Amniotic stem cell (primary cell): Measurements from ENCODE around the gene TSSK3.
"Not testable (repeated sequence)": the region's sequence is repeated elsewhere in the genome, so short reads cannot be mapped to it uniquely, and the experiment has no call there.

Experiments used
- DNase-seq: peaks from one replicate; lab custom pipeline; 2025; lab: John Stamatoyannopoulos, UW

TSSK3 gene

GRCh38 chr1:32363713-32364112, 1.4 kb downstream of the TSSK3 start:
- DNase-seq = no peak

DNA sequence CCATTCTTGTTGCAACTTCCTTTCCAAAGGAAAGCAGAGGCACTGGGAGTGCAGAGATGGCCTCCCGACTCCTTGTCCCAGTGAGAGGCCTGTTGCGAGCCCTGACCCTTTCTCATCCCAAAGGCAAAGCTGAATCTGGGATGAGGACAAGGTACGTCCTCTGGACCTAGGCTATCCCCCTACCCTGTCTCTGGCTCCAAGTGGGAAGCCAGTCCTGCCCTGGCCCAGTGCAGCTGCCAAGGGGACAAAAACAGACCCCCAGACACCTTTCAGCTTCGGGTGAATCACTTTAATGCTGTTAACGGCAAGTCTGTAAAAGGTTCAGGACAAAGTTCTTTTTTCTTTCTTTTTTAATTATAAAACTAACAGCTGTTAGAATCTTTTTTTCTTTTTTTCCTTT, 2.5 kb downstream of the TSSK3 start:
- DNase-seq = no peak

- DNase-seq = no peak
Observed at GRCh38 chr1:32365445-32365844, 3.1 kb downstream of the TSSK3 start.

DNA sequence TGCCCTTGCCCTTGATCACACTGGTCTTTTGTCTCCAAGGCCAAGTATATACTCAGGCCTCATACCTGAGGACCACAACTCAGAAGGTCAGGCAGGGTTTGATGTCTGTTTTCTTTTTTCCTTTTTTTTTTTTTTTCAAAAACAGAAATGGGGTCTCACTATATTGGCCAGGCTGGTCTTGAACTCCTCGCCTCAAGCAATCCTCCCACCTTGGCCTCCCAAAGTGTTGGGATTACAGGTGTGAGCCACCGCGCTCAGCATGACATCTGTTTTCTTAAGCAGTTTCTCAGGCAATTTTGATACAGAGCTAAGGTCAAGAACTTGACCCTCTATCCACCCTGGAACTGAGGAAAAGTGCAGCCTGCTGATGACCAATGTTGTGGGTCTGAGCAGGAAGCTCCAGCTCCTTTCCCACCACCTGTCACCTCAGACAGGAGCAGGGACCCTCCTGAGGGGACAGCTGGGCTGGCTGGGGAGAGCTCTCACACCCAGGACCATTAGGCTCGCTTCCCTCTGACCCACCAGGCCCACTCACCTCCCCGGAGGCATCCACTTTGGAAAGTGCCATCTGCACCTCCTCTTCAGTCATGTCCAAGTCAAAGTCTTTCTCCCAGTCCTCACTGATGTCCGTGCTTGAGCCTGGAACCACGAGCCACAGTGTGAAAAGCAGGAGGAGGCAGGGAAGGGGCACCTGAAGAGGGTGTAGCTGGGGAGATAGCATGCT, 5.7 kb downstream of the TSSK3 start:
- DNase-seq = no peak

GRCh38 chr1:32372149-32372756, 9.9 kb downstream of the TSSK3 start:
- DNase-seq = no peak

- DNase-seq = no peak
Observed at GRCh38 chr1:32373996-32374592, 11.8 kb downstream of the TSSK3 start.

DNA sequence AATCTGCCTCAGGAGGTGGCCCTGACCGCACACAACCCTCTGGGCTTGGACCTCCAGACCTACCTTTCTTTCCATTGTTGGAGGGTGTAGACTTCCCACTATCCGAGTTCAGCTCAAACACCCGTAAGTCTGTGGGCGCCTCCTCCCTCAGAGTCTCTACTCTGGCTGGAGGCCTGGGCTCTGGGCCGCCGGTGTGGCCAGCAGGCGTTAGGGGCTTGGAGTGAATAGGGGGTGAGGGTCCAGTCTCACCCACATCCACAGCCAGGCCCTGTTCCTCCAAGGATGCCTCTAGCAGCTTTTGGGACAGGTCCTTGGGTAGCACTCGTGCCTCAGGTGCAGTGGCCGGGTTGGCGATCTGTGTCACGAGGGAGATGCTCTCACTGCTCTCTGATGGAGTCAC, 13.9 kb downstream of the TSSK3 start:
- no peak for DNase-seq

DNA sequence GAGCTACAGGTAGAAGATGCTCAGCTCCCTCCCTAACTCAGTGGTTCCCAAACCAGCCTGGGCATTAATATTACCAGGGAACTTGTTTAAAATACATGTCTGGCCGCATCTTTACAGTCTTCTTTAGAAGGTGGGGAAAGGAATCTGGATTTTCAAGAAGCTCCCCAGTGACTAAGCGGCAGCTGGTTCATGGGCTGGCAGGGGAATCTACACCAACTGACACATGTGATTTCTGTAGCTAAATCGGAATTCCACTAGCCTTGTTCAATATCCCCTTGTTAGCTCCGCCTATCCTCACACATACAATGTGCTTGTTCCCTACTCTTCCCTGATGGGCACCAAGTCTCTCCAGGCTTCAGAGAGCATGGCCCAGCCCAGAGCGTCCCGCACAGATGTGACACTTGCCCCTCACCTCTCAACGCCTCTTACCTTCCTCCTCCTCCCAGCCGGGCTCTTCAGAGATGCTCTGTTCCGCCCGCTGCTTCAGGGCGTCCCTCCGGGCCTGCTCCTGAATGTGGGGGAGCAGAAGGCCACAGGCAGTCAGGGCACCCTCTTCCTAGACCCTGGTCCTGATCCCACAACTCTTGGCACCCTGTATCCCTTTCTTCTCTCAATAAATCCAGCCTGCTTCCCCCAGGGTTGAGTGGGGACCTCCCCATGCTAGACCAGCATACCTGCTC, 15.3 kb downstream of the TSSK3 start:
- no peak for DNase-seq

GRCh38 chr1:32380057-32380456, 17.7 kb downstream of the TSSK3 start:
- no peak for DNase-seq

GRCh38 chr1:32386676-32387392, 24.5 kb downstream of the TSSK3 start:
- no peak for DNase-seq

- no peak for DNase-seq
Observed at GRCh38 chr1:32388641-32389040, 26.3 kb downstream of the TSSK3 start.

DNA sequence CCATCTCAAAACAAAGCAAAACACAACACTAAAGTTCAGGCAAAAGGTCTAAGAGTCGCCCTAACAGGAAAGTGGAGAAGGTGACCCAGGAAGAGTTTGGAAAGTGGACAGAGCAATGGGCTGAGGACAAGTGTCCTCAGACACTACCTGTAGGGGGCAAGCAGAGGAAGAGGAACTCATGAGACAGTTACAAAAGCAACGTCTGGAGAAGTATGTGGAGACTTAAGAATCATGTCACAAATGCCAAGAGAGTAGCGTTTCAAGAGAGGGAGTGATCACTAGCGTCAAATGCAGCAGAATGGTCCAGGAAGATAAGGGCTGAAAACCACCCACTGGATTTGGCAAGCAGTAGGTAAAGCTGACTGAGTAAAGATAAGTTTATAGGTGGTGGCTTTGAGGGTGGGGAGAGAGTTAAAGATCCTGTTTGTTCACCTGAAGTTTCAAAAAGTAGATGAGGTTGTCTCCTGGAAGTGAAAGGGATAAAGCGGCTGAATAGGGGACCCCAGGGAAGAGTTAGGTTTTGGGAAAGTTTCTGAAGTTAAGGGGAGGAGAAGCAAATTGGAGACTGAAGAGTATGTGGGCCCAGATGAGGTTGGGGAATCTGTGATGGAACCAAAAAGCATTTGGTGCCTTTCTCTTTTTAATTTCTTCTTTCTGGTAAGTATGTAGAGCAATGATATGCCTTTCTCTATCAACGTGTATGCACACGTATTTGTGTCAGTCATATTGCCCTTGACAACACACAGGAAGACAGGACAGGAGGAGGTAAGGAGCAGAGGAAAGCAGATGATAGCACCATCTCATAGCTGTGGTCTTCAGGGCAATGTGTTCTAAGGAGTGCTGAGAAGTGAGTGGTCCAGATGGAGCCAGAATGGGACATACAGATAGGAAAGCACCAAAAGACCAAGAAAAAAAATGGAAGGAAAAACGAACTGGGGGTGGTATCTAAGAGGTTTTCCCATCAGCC, 28.8 kb downstream of the TSSK3 start:
- DNase-seq = no peak

DNA sequence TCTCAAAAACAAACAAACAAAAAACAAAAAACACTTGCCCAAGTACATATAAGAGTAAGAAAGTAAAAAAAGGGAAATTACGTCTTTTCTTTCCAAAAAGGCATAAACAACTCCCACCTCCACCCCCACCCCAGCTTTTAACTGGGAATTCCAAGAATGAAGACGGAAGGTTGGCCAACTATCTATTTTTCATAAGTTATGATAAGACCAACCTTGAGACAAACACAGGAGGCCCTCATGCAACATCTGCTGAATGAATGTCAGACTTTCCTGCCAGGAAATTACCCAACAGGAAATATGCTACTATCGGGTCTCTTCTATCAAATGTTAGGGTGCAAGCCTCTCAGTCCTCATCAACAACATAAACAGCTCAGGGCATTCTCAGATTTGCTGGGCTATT, 30.0 kb downstream of the TSSK3 start:
- DNase-seq = no peak

- DNase-seq = no peak
Observed at GRCh38 chr1:32393136-32393535, 30.8 kb downstream of the TSSK3 start.

DNA sequence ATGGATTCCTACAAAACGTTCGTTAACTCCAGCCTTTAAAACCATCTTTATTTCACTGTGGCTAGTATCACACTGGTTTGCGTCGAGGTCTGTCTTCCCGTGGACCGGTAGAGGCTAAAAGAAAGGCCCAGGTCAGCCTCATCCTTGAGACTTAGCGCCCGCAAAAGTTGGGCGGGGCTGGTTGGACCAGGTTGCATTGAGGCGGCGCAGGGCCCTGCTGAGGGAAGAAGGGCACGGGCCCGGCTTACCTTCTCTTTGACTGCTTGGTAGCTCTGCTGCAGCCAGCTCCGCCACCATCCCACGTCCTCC, 31.4 kb downstream of the TSSK3 start:
- DNase-seq = no peak

- DNase-seq = peak; percentile 98
Observed at GRCh38 chr1:32394141-32394889, 32.0 kb downstream of the TSSK3 start, which contains the start of gene BSDC1. TSS of gene BSDC1 (minus strand) at chr1:32394441. CDS start at chr1:32394414, 27 bp downstream.

GRCh38 chr1:32394890-32395432, 32.6 kb downstream of the TSSK3 start:
- no peak for DNase-seq

DNA sequence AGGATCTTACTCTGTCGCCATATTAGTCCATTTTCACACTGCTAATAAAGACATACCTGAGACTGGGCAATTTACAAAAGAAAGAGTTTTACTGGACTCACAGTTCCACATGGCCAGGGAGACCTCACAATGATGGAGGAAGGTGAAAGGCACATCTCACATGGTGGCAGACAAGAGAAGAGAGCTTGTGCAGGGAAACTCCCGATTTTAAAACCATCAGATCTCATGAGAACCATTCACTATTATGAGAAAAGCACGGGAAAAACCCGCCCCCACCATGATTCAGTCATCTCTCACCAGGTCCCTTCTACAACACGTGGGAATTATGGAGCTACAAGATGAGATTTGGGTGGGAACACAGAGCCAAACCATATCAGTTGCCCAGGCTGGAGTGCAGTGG, 34.2 kb downstream of the TSSK3 start:
- DNase-seq = not testable (repeated sequence)

DNA sequence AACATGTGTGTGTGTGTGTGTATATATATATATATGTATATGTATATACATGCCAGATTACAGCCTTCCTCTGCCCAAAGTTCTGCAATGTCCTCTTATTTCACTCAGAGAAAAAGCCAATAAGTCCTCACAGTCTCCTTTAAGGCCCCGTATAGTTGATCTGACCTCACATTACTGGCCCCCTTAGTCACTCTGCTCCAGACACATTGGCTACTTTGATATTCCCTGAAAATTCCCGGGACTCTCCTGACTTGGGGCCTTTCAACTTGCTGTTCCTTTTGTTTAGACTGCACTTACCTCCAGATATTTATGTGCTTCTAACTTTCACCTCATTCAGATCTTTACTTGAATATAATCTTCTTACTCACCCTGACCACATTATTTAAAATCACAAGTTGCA, 36.1 kb downstream of the TSSK3 start:
- DNase-seq = no peak

DNA sequence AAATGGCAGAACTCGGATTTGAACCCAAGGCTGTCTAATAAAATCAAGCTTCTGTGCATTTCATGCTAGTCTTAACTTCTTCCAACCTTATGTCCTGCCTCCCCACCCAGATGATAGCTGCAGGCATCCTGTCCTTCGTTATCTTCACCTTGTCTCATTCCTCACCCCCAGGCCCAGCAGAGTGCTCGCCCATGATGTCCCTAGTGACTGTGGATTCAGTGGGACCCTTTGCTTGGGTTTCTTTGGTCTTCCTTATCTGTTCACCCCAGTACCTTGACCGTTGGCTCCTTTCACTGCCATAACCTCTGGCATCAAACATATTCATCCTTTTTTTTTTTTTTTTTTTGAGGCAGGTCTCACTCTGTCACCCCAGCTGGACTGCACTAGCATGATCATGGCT, 37.5 kb downstream of the TSSK3 start:
- no peak for DNase-seq
